Fibroblast of skin of back (primary cell): ENCODE results near the gene GMDS.

Source experiments
- DNase-seq: peaks from one replicate; pipeline ENCODE4 v3.0.0-alpha.2; 2013

GMDS gene

GRCh38 chr6:1597121-1597744 lies 648.2 kb downstream of the GMDS start:
- DNase-seq: no peak

- DNase-seq: no peak
Observed at GRCh38 chr6:1596088-1596852, 649.1 kb downstream of the GMDS start.

- no peak for DNase-seq
Observed at GRCh38 chr6:1595271-1596087, 649.9 kb downstream of the GMDS start.

- no peak for DNase-seq
Observed at GRCh38 chr6:1594445-1595200, 650.8 kb downstream of the GMDS start.

- DNase-seq: no peak
Observed at GRCh38 chr6:1593958-1594314, 651.5 kb downstream of the GMDS start.

GRCh38 chr6:1593286-1593957 lies 652.0 kb downstream of the GMDS start:
- no peak for DNase-seq

- no peak for DNase-seq
Observed at GRCh38 chr6:1592852-1593251, 652.6 kb downstream of the GMDS start.

GRCh38 chr6:1591926-1592325 lies 653.5 kb downstream of the GMDS start:
- DNase-seq: no peak

GRCh38 chr6:1591243-1591642 lies 654.2 kb downstream of the GMDS start:
- no peak for DNase-seq

GRCh38 chr6:1590580-1590979 lies 654.8 kb downstream of the GMDS start:
- no peak for DNase-seq

- DNase-seq: no peak
Observed at GRCh38 chr6:1589208-1589607, 656.2 kb downstream of the GMDS start.

GRCh38 chr6:1587977-1588376 lies 657.4 kb downstream of the GMDS start:
- DNase-seq: no peak

- no peak for DNase-seq
Observed at GRCh38 chr6:1587546-1587945, 657.9 kb downstream of the GMDS start.

- DNase-seq: no peak
Observed at GRCh38 chr6:1586861-1587450, 658.4 kb downstream of the GMDS start.

GRCh38 chr6:1586256-1586655 lies 659.1 kb downstream of the GMDS start:
- no peak for DNase-seq

GRCh38 chr6:1585669-1586049 lies 659.7 kb downstream of the GMDS start:
- DNase-seq: no peak

- no peak for DNase-seq
Observed at GRCh38 chr6:1584996-1585668, 660.3 kb downstream of the GMDS start.

- DNase-seq: no peak
Observed at GRCh38 chr6:1584146-1584545, 661.3 kb downstream of the GMDS start.

GRCh38 chr6:1581120-1581991 lies 664.0 kb downstream of the GMDS start:
- DNase-seq: no peak

GRCh38 chr6:1580585-1580984 lies 664.8 kb downstream of the GMDS start:
- DNase-seq: no peak
